ENCODE measurements around the gene GREB1. TPM values are rescaled to one million over a fixed set of nuclear protein-coding genes. Genes with fewer than 3 reads are reported as not detected.

GREB1 gene
- total and polyA plus RNA-seq, 12 donors = 2.2 to 26.2 (median 3.7) TPM

- no peak for DNase-seq
- H3K4me1 ChIP-seq (replicated peaks in 1 of 2) = no peaks in the 10 kb centered on the region
- H3K36me3 ChIP-seq (replicated peaks in 1 of 2) = no peaks in the 10 kb centered on the region
- H3K9me3 ChIP-seq (replicated peaks in 1 of 3) = no peaks in the 10 kb centered on the region
- H3K27ac ChIP-seq = no peak overlapping the region
- intact Hi-C loops (cut with DNase I) = no loop called here
- no peak overlapping the region for H3K4me3 ChIP-seq
- 85 to 90% (median 89%) methylated on average over 9 to 11 of the region's 11 CpGs for WGBS, 4 donors
- H3K27me3 ChIP-seq = no peaks in the 10 kb centered on the region
- no peak for TF ChIP-seq POLR2A (IDR thresholded peaks at IDR 0.05)
- TF ChIP-seq CTCF (IDR thresholded peaks at IDR 0.05) = no peak
These were observed 96.0 kb downstream of the GREB1 start for GRCh38 chr2:11629851-11630250.

- Histone ChIP-seq H3K4me3 (no peak overlapping the region), H3K27me3 (no peaks in the 10 kb centered on the region), H3K4me1 (replicated peaks in 1 of 2) (no peaks in the 10 kb centered on the region), H3K9me3 (replicated peaks in 1 of 3) (no peaks in the 10 kb centered on the region), H3K36me3 (replicated peaks in 1 of 2) (no peaks in the 10 kb centered on the region), H3K27ac (no peak overlapping the region)
- intact Hi-C loops (cut with DNase I) = no loop called here
- no peak for DNase-seq
- WGBS, 4 donors = 86 to 94% (median 92%) methylated on average over 4 of the region's 4 CpGs
- no peak for TF ChIP-seq POLR2A (IDR thresholded peaks at IDR 0.05)
- no peak for TF ChIP-seq CTCF (IDR thresholded peaks at IDR 0.05)
These were observed 97.0 kb downstream of the GREB1 start for GRCh38 chr2:11630855-11631254.

DNA sequence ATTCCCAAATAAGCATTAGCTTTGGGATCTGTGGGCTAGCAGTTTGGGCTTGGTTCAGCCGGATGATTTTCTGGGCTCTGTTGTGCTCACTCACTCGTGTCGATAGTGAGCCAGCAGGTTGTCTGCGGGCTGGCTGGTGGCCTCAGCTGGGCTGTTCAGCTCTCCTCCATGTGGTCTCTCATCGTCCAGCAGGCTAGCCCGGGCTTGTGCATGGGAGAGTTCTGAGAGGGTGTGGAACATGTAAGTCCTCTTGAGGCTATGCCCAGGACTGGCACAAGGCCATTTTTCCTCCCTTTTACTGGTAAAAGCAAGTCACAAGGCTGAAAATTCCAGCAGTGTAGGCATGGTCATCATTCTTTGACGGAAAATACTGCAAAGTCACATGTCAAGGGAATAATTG is 97.6 kb downstream of the GREB1 start:
- 84 to 95% (median 94%) methylated on average over 7 of the region's 7 CpGs for WGBS, 4 donors
- no peaks in the 10 kb centered on the region for H3K36me3 ChIP-seq (replicated peaks in 1 of 2)
- intact Hi-C loops (cut with DNase I) = no loop called here

DNA sequence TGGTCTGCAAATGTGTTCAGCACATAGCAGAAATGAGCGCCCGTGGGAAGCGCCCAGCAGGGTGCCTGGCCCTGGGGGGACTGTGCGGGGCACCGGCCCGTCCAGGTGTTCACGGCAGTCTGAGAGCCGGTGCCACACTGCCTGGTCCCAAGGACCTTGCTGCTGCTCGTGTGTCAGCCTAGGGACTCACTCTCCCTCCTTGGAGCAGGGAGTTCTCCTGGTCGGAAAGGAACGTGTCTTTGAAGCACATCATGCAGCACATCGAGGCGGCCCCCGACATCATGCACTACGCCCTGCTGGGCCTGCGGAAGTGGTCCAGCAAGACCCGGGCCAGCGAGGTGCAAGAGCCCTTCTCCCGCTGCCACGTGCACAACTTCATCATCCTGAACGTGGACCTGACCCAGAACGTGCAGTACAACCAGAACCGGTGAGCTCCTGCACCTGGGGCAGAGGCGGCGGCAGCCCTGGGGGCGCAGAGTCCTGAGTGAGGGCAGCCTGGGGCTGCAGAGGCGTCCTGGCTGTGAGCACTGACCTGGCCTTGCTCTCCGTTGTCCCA is 100.2 kb downstream of the GREB1 start:
- Histone ChIP-seq H3K36me3 (replicated peaks in 1 of 2) (no peaks in the 10 kb centered on the region), H3K4me3 (no peak overlapping the region), H3K9me3 (replicated peaks in 1 of 3) (no peaks in the 10 kb centered on the region), H3K27ac (no peak overlapping the region), H3K4me1 (replicated peaks in 1 of 2) (no peaks in the 10 kb centered on the region), H3K27me3 (no peaks in the 10 kb centered on the region)
- TF ChIP-seq CTCF (IDR thresholded peaks at IDR 0.05) (no peak), POLR2A (IDR thresholded peaks at IDR 0.05) (no peak)
- intact Hi-C loops (cut with DNase I) = no loop called here
- 88 to 97% (median 92%) methylated on average over 11 to 28 of the region's 28 CpGs for WGBS, 4 donors
- no peak for DNase-seq

More for the DNA sequence above, 97.6 kb downstream of the GREB1 start:
- no peak for DNase-seq
- Histone ChIP-seq H3K9me3 (replicated peaks in 1 of 3) (no peaks in the 10 kb centered on the region), H3K4me1 (replicated peaks in 1 of 2) (no peaks in the 10 kb centered on the region), H3K4me3 (no peak overlapping the region), H3K27ac (no peak overlapping the region), H3K27me3 (no peaks in the 10 kb centered on the region)
- TF ChIP-seq POLR2A (IDR thresholded peaks at IDR 0.05) (no peak), CTCF (IDR thresholded peaks at IDR 0.05) (no peak)
